Breast epithelium (tissue), 4 donors: ENCODE data around the gene MYBPHL. TPM values are rescaled to one million over a fixed set of nuclear protein-coding genes. Genes with fewer than 3 reads are reported as not detected.

Experiments
- DNase-seq, 2 donors: peaks; one replicate each; pipeline ENCODE4 v3.0.0-alpha.2; 2019; ENCODE audit warnings: low spot score in 2 of 2
- H3K27ac ChIP-seq, 2 donors: fragments of 200-600 bp; sonication (generic) in 1 of 2; one replicate each; pipeline ENCODE4 v1.5.1; 2016 to 2019; ENCODE audit warnings: mild to moderate bottlenecking in 1 of 2
- H3K27me3 ChIP-seq, 2 donors: fragments of 200-600 bp; sonication (generic) in 1 of 2; one replicate each; pipeline versions ENCODE4 v1.5.1 to v1.6.0; 2017 to 2019; ENCODE audit warnings: control low read depth in 1 of 2, mild to moderate bottlenecking in 1 of 2
- H3K36me3 ChIP-seq: fragments of 200-600 bp; one replicate; pipeline ENCODE4 v1.5.1; 2019
- H3K4me1 ChIP-seq, 2 donors: fragments of 200-600 bp; sonication (generic); one replicate each; pipeline ENCODE4 v1.5.1; 2016 to 2019; ENCODE audit warnings: control low read depth in 1 of 2
- H3K4me3 ChIP-seq, 3 donors: fragments of 200-600 bp; sonication (generic); 1 replicate in 2 of 3; 2 replicates in 1 of 3; pipeline ENCODE4 v1.5.1; 2016 to 2019; ENCODE audit warnings: mild to moderate bottlenecking in 3 of 3, moderate library complexity in 2 of 3
- H3K9me3 ChIP-seq, 2 donors: fragments of 200-600 bp; sonication (generic) in 1 of 2; one replicate each; pipeline ENCODE4 v1.5.1; 2016 to 2019; ENCODE audit warnings: control low read depth in 1 of 2
- POLR2A ChIP-seq: fragments of 450-650 bp; IDR thresholded peaks from one replicate; pipeline ENCODE4 v1.6.1; 2016; ENCODE audit warnings: antibody characterized with exemption, mild to moderate bottlenecking, moderate library complexity
- POLR2AphosphoS5 ChIP-seq, 3 donors: sonication (generic); formaldehyde crosslinking; IDR thresholded peaks; one replicate each; pipeline ENCODE4 v1.6.1; 2017; ENCODE audit warnings: antibody characterized with exemption in 3 of 3
- intact Hi-C: fragments of 100-400 bp; cut with DNase I; formaldehyde crosslinking; loops from one replicate; pipeline ENCODE4 v1.15.1; 2023; ENCODE audit warnings: low total_unique reads
- total RNA-seq, 3 donors: library from RNA; depleted of rRNA; stranded (reverse); fragments of >200 nt; gene quantifications; one replicate each; pipeline ENCODE4 v1.1.0, GENCODE V29; 2016
- TF ChIP-seq, protein P1 (sequence below), 3 donors: fragments of 450-650 bp; IDR thresholded peaks; one replicate each; pipeline ENCODE4 v1.5.1; 2016 to 2017; ENCODE audit warnings: antibody characterized with exemption in 3 of 3, mild to moderate bottlenecking in 3 of 3, moderate library complexity in 3 of 3

MYBPHL gene
- total RNA-seq, 3 donors from 2014 or later: not detected

GRCh38 chr1:109295712-109296415 is 10.9 kb downstream of the MYBPHL start:
- Histone ChIP-seq H3K27ac (no peak overlapping the region), H3K4me3 (no peak overlapping the region), H3K27me3 (no peaks in the 10 kb centered on the region), H3K4me1 (peaks cover 0 to 14% of the 10 kb centered on the region in 2 donors), H3K36me3 (no peaks in the 10 kb centered on the region), H3K9me3 (no peaks in the 10 kb centered on the region)
- TF ChIP-seq POLR2AphosphoS5 (IDR thresholded peaks at IDR 0.05) (no peak), POLR2A (no peak)
- TF ChIP-seq, protein P1, sequence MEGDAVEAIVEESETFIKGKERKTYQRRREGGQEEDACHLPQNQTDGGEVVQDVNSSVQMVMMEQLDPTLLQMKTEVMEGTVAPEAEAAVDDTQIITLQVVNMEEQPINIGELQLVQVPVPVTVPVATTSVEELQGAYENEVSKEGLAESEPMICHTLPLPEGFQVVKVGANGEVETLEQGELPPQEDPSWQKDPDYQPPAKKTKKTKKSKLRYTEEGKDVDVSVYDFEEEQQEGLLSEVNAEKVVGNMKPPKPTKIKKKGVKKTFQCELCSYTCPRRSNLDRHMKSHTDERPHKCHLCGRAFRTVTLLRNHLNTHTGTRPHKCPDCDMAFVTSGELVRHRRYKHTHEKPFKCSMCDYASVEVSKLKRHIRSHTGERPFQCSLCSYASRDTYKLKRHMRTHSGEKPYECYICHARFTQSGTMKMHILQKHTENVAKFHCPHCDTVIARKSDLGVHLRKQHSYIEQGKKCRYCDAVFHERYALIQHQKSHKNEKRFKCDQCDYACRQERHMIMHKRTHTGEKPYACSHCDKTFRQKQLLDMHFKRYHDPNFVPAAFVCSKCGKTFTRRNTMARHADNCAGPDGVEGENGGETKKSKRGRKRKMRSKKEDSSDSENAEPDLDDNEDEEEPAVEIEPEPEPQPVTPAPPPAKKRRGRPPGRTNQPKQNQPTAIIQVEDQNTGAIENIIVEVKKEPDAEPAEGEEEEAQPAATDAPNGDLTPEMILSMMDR (IDR thresholded peaks at IDR 0.05): no peak
- intact Hi-C loops: no loop called here
- DNase-seq: no peak

DNA sequence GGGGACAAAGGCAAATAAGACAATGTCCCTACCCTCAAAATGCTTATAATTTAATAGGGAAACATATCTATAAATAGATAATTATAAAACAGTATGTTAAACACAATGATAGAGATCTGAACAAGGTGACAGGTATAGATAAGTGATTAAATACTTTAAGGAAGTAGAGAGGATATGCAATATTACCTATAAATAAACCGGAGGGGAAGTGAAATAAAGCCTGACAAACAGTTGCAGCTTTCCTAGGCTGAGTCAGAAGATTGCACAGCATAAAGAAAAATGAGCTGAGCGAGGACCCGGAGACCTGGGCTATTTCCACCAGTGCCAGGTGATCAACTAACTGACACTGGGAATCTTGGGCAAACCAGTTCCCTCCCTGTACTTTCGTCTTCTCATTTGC is 12.3 kb downstream of the MYBPHL start:
- Histone ChIP-seq H3K36me3 (no peaks in the 10 kb centered on the region), H3K4me1 (peaks cover 0 to 9% of the 10 kb centered on the region in 2 donors), H3K4me3 (no peak overlapping the region), H3K27me3 (no peaks in the 10 kb centered on the region), H3K9me3 (no peaks in the 10 kb centered on the region), H3K27ac (no peak overlapping the region)
- intact Hi-C loops: no loop called here
- TF ChIP-seq, protein P1 (IDR thresholded peaks at IDR 0.05): no peak
- no peak for TF ChIP-seq POLR2AphosphoS5 (IDR thresholded peaks at IDR 0.05)
- no peak for TF ChIP-seq POLR2A
- DNase-seq: no peak

DNA sequence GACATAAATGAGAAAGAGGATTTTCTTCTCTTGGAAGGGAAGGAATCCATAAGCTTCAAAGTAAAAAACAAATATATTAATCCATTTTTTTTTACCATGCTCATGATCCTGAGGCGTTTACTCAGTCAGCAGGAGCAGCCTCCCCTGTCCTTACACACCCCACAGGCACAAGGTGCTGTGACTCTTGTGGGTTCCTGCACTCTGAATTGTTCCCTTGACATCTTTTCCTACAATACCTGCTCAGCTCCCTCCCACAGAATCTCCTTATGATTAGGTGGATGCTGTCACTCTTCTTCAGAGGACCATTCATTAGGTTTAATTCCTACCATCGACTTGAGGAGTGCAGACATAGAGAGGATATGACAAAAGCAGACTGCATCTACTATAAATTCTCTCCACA is 13.8 kb downstream of the MYBPHL start:
- H3K4me3 ChIP-seq: no peak overlapping the region
- TF ChIP-seq, protein P1 (IDR thresholded peaks at IDR 0.05): no peak
- TF ChIP-seq POLR2A (no peak), POLR2AphosphoS5 (IDR thresholded peaks at IDR 0.05) (no peak)
- no peaks in the 10 kb centered on the region for H3K9me3 ChIP-seq
- H3K27ac ChIP-seq: no peak overlapping the region
- intact Hi-C loops: no loop called here
- H3K36me3 ChIP-seq: no peaks in the 10 kb centered on the region
- H3K4me1 ChIP-seq: no peaks in the 10 kb centered on the region
- DNase-seq: no peak
- H3K27me3 ChIP-seq: no peaks in the 10 kb centered on the region

GRCh38 chr1:109292364-109292763 is 14.4 kb downstream of the MYBPHL start:
- intact Hi-C loops: no loop called here
- Histone ChIP-seq H3K4me3 (no peak overlapping the region), H3K4me1 (no peaks in the 10 kb centered on the region), H3K27ac (no peak overlapping the region), H3K27me3 (no peaks in the 10 kb centered on the region), H3K9me3 (no peaks in the 10 kb centered on the region), H3K36me3 (no peaks in the 10 kb centered on the region)
- DNase-seq: no peak
- no peak for TF ChIP-seq POLR2AphosphoS5 (IDR thresholded peaks at IDR 0.05)
- TF ChIP-seq, protein P1 (IDR thresholded peaks at IDR 0.05): no peak
- TF ChIP-seq POLR2A: no peak

DNA sequence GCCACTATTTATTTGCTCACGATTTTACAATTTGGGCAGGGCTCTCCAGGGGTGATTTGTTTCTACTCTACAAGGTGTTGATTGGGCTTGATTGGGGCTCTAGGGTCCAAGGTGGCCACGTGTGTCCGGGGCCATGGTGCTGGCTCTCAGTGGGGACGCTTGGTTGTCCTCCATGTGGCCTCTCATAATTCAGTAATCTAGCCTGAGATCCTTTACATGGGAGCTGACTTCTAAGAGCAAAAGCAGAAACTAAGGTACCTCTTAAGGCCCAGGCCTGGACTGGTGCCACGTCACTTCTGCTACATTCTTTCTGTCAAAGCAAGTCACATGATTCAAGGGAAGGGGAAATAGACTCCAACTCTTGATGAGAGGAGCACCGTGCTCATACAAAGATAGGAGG is 15.8 kb downstream of the MYBPHL start:
- TF ChIP-seq, protein P1 (IDR thresholded peaks at IDR 0.05): no peak
- no peak for TF ChIP-seq POLR2AphosphoS5 (IDR thresholded peaks at IDR 0.05)
- TF ChIP-seq POLR2A: no peak
- no peak for DNase-seq
- no peak overlapping the region for H3K4me3 ChIP-seq
- no peaks in the 10 kb centered on the region for H3K27me3 ChIP-seq
- intact Hi-C loops: no loop called here
- no peaks in the 10 kb centered on the region for H3K4me1 ChIP-seq
- H3K36me3 ChIP-seq: no peaks in the 10 kb centered on the region
- no peaks in the 10 kb centered on the region for H3K9me3 ChIP-seq
- no peak overlapping the region for H3K27ac ChIP-seq
